Stimulated activated naive B cell treated with anti-CD40 and anti-IgM and Interleukin-4, amounts not matched to agents 10 μg/mL and 1 μg/mL and 100 μg/mL, for 72 hours (primary cell): ENCODE results near the gene IQCH.

Experiments used
- ATAC-seq, 2 donors: fragments of 150-1000 bp; cut with Tn5 transposase; replicated peaks; 2 replicates each; pipeline ENCODE4 v1.10.0; 2021; ENCODE audit warnings: moderate library complexity in 1 of 2
- DNase-seq: peaks from one replicate; pipeline ENCODE4 v3.0.0; 2021
- H3K27ac Mint-ChIP-seq: one replicate; pipeline ENCODE4 v1.8.0; 2022; ENCODE audit warnings: mild to moderate bottlenecking, mixed read lengths
- H3K27me3 Mint-ChIP-seq, 2 donors: one replicate each; pipeline ENCODE4 v1.8.0; 2022; ENCODE audit warnings: mixed read lengths in 2 of 2
- H3K36me3 Mint-ChIP-seq, 2 donors: one replicate each; pipeline ENCODE4 v1.8.0; 2022; ENCODE audit warnings: mixed read lengths in 2 of 2, mild to moderate bottlenecking in 1 of 2
- H3K4me1 Mint-ChIP-seq, 2 donors: one replicate each; pipeline ENCODE4 v1.8.0; 2022; ENCODE audit warnings: mixed read lengths in 2 of 2, mild to moderate bottlenecking in 1 of 2
- H3K4me3 Mint-ChIP-seq, 2 donors: one replicate each; pipeline ENCODE4 v1.8.0; 2022; ENCODE audit warnings: mild to moderate bottlenecking in 2 of 2, mixed read lengths in 2 of 2, moderate library complexity in 1 of 2
- H3K9me3 Mint-ChIP-seq, 2 donors: one replicate each; pipeline ENCODE4 v1.8.0; 2022; ENCODE audit warnings: mixed read lengths in 2 of 2, mild to moderate bottlenecking in 1 of 2

Gene IQCH

DNA sequence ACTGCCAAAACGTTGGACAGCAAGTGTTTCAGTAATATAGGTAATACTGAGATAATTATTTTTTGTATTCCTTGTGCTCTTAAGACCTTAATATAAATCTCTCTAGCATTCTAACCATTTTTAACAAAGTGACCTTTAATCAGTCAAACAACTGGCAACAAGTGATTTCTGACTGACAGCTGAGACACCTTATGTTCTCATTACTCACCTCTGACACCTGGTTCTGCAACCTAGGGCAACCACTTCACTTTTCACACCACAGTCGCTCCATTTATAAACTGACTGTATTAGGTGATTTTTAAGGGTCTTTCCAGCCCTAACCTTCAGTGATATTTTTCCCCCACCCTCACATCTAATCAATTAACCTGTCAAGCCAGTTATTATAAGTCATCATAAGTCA, 205.9 kb downstream of the IQCH start:
- H3K9me3 Mint-ChIP-seq, result no peaks in the 10 kb centered on the region
- ATAC-seq, result no peak
- H3K27ac Mint-ChIP-seq, result no peak overlapping the region
- no peaks in the 10 kb centered on the region for H3K27me3 Mint-ChIP-seq
- no peak for DNase-seq
- H3K36me3 Mint-ChIP-seq, result peaks cover 5% of the 10 kb centered on the region in 2 donors
- H3K4me1 Mint-ChIP-seq, result peaks cover 0 to 4% of the 10 kb centered on the region in 2 donors
- H3K4me3 Mint-ChIP-seq, result no peak overlapping the region

DNA sequence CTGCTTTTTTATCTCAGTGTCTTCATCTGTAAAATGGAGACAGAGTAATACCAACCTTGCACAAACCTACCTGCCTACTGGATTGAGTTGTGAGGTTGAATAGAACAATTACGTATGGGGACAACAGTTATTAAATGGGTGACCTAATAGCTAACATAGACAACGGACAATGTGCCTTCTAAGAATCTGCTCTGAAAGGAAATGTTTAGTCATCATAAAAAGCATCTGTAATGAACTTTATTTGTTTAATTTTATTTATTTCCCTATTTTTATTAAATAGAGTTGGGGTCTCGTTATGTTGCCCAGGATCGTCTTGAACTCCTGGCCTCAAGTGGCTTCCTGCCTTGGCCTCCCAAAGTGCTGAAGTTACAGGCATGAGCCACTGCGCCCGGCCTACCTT, 207.1 kb downstream of the IQCH start:
- peaks cover 0 to 4% of the 10 kb centered on the region in 2 donors for H3K4me1 Mint-ChIP-seq
- H3K36me3 Mint-ChIP-seq, result peaks cover 9 to 11% of the 10 kb centered on the region in 2 donors
- ATAC-seq, result no peak
- no peaks in the 10 kb centered on the region for H3K27me3 Mint-ChIP-seq
- no peak overlapping the region for H3K27ac Mint-ChIP-seq
- no peak overlapping the region for H3K4me3 Mint-ChIP-seq
- H3K9me3 Mint-ChIP-seq, result no peaks in the 10 kb centered on the region
- DNase-seq, result no peak

DNA sequence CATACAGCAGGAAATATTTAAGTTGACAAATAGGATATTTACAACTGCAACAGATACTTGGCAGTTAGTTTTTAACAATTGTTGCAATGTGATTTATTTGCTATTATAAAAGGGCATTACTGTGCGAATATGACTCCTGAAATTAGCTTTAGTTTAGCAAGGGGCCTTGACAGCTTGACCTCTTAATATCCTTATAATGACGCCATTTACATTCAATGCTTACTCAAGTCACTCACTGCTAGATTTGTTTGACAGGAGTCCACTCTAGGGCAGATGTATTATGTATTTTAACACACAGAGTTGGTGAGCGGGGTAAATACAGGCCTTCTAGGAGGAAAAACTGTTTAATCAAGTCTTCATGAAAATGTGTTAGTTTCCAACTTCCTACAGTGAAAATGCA, 208.3 kb downstream of the IQCH start:
- Mint-ChIP-seq H3K4me3 (no peak overlapping the region), H3K36me3 (peaks cover 7 to 11% of the 10 kb centered on the region in 2 donors), H3K27ac (no peak overlapping the region), H3K27me3 (no peaks in the 10 kb centered on the region), H3K4me1 (peaks cover 0 to 4% of the 10 kb centered on the region in 2 donors), H3K9me3 (no peaks in the 10 kb centered on the region)
- no peak for DNase-seq
- ATAC-seq, result no peak

DNA sequence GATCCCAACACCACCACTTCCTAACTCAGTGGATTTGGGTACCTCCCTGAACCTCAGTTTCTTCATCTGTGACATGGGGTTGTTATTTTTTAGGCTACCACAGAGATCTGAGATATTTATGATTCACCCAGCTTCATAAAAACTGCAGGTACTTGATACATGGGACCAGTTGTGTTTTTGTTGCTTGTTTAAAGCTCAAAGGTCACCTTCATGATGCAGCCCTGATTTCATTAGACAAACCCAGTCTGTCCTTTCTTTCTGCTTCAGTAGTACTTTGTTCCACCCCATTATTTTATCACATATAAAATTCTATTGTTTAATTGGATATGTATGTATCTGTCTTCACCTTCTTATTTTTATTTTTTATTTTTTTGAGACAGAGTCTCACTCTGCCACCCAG, 208.9 kb downstream of the IQCH start:
- H3K4me3 Mint-ChIP-seq, result no peak overlapping the region
- ATAC-seq, result no peak
- H3K36me3 Mint-ChIP-seq, result peaks cover 5 to 11% of the 10 kb centered on the region in 2 donors
- H3K9me3 Mint-ChIP-seq, result no peaks in the 10 kb centered on the region
- peaks cover 0 to 4% of the 10 kb centered on the region in 2 donors for H3K4me1 Mint-ChIP-seq
- no peak overlapping the region for H3K27ac Mint-ChIP-seq
- no peaks in the 10 kb centered on the region for H3K27me3 Mint-ChIP-seq
- DNase-seq, result no peak

DNA sequence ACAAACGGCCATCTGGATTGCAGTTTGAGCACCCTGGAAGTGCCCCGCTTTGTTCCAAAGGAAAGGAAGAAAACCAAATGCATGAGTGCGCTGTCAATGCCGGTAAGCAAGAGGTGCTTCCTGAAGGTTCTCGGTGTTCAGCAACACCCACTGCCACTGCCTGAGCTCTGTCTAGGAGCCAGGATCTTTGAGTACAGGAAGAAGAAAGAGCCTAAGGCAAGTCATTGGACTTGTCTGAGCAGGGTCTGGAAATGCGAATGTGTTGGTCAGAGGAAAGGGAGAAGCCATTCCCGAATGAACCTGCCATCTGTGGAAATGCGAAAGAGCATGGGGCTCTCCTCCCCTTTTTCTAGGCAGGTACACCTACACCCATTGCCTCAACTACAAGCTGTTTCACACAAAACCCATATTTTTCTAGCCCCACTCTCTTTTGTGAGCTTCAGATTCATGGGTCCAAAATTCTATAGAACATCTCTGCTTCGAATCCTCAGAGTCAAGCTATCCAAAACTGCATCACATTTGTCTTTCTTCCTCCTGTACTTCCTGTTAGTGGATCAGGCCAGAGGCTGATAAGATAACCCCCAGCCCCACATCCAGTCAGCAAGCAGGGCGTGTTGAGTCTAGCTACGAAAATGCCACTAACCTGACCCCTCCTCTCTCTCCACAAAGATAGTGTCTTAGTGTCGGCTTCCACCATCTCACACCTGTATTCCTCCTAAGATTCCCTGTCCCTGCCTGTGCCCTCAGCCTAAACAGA, 210.8 kb downstream of the IQCH start:
- H3K36me3 Mint-ChIP-seq, result peaks cover 4 to 6% of the 10 kb centered on the region in 2 donors
- ATAC-seq, result no peak
- no peaks in the 10 kb centered on the region for H3K9me3 Mint-ChIP-seq
- peaks cover 0 to 4% of the 10 kb centered on the region in 2 donors for H3K4me1 Mint-ChIP-seq
- H3K4me3 Mint-ChIP-seq, result no peak overlapping the region
- no peaks in the 10 kb centered on the region for H3K27me3 Mint-ChIP-seq
- H3K27ac Mint-ChIP-seq, result no peak overlapping the region
- DNase-seq, result no peak

DNA sequence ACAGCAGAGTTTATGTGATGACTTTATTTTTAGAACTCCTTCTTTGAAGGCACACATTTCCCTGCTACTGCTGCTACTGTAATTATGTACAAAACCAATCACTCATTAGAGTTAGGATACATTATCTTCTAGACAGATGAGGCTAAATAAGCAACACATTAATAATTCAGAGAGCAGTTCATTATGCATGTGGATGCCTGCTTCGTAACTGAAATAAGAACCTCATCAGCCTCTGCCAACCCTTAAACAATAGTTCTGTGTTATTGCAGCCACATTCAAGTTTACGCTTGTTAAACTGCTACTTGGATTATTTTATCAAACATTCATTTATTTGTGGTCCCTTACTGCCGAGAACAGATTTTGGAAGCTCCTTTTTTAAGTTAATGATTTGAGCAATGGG, 213.8 kb downstream of the IQCH start:
- no peak for DNase-seq
- H3K27ac Mint-ChIP-seq, result no peak overlapping the region
- H3K27me3 Mint-ChIP-seq, result no peaks in the 10 kb centered on the region
- H3K4me1 Mint-ChIP-seq, result no peaks in the 10 kb centered on the region
- no peak overlapping the region for H3K4me3 Mint-ChIP-seq
- H3K9me3 Mint-ChIP-seq, result no peaks in the 10 kb centered on the region
- no peak for ATAC-seq
- peaks cover 4 to 6% of the 10 kb centered on the region in 2 donors for H3K36me3 Mint-ChIP-seq

DNA sequence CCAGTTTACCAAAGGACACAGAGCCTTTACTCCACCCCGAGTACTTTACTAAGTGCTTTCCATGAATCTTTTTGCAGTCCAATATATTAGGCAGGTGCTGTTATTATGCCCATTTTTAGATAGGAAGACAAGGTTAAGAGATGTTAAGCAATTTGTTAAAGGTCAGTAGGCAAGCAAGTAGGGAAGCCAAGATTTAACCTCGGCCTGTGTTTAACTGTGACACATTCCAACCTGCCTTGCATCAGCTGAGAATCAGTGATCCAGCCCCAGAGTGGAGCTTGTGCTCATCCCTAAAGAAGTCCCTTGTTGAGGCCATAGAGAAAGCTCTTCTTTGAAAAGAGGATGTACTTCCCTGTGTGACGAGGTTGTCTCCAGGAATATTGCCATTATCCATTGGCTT, 215.1 kb downstream of the IQCH start:
- DNase-seq (no peak), ATAC-seq (no peak)
- Mint-ChIP-seq H3K4me3 (no peak overlapping the region), H3K27me3 (no peaks in the 10 kb centered on the region), H3K27ac (no peak overlapping the region), H3K9me3 (no peaks in the 10 kb centered on the region), H3K36me3 (peaks cover 4 to 9% of the 10 kb centered on the region in 2 donors), H3K4me1 (no peaks in the 10 kb centered on the region)

DNA sequence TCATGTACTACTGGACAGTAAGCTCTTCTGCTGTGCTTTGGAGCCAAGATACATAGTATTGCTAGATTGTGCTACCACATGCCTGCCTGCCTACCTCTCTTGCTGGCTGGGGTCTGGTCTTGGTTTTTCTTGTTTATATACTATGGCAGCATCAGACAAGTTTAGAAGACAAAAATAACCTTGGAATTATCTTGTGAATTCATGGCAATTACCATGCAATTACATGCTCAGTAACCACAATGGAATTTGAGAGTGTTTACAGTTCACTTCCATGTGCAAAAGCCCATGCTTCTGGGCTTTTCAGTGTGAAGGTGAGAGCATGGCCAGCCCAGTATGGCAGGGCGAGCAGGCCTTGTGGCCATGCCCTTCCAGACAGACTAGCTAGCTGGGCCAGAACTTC, 218.4 kb downstream of the IQCH start:
- Mint-ChIP-seq H3K27me3 (no peaks in the 10 kb centered on the region), H3K27ac (no peak overlapping the region), H3K9me3 (no peaks in the 10 kb centered on the region), H3K4me3 (no peak overlapping the region), H3K4me1 (no peaks in the 10 kb centered on the region), H3K36me3 (peaks cover 0 to 3% of the 10 kb centered on the region in 2 donors)
- ATAC-seq (no peak), DNase-seq (no peak)

DNA sequence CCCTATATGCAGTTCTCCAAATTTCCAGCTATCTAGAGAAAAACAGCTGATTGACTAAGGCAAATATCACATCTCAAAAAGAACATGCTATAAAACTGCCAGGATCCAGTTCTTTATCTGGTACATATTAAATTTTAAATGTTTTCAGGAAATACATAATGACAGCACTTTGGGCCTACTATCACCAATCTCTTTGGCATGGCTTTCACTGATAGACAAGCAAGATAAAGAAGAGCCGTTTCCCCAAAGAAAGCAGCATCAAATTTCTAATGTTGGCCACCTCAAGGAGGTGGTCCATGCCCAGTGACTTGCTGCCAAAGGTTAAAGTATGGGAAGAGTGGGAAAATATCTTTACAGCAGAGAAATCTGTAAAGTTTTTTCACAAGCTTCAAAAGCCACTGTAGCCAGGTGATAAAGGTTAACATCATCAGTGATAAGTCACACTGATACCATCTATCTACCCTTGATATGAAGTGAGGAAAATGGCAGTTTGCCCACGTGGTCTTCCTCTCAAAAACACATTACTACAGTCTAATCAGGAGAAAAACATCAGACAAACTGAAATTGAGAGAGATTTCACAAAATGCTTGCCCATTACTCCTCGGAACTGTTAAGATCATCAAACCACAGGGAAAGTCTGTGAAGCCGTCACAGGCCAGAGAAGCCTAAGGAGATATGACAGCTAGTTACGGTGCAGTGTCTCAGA, 220.0 kb downstream of the IQCH start:
- no peak for DNase-seq

DNA sequence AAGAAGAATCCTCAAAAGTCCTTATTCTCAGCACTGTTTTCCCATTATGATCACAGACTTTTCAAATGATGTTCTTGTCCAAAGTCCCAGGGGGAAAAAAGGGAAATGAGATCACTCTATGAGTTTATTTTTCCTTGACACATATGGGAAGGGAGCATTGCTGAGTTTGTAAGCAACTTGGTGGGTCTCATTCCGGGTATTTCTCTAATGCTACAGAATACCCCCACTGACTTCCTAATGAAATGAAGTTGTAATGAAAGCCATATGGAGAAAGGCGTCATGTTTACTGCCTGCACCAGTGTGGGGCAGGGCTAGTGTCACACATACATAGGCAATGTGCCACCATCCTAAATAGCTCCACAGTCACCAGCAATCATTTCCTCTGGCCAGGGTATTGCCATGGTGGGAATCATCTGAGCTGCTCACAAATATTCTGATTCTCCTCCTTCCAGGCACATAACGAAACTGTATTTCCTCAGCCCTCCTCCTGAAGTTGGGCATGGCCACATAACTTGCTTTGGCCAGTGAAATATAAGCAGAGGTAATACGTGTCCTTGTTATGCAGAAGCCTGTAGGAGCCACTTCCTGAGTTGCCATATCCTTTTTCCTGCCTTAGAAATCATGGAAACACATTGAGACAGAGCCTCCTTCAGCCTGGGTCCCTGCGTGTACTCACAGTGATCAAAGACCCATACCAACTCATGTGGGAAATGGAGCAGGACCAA, 225.4 kb downstream of the IQCH start:
- Mint-ChIP-seq H3K27me3 (no peaks in the 10 kb centered on the region), H3K4me1 (peaks cover 0 to 6% of the 10 kb centered on the region in 2 donors), H3K9me3 (no peaks in the 10 kb centered on the region), H3K27ac (no peak overlapping the region), H3K4me3 (no peak overlapping the region), H3K36me3 (peaks cover 9 to 18% of the 10 kb centered on the region in 2 donors)
- no peak for DNase-seq
- ATAC-seq, result no peak

More for the DNA sequence above, 220.0 kb downstream of the IQCH start:
- Mint-ChIP-seq H3K27me3 (no peaks in the 10 kb centered on the region), H3K4me1 (no peaks in the 10 kb centered on the region), H3K27ac (no peak overlapping the region), H3K9me3 (no peaks in the 10 kb centered on the region), H3K36me3 (peaks cover 3 to 6% of the 10 kb centered on the region in 2 donors), H3K4me3 (no peak overlapping the region)
- ATAC-seq, result no peak

DNA sequence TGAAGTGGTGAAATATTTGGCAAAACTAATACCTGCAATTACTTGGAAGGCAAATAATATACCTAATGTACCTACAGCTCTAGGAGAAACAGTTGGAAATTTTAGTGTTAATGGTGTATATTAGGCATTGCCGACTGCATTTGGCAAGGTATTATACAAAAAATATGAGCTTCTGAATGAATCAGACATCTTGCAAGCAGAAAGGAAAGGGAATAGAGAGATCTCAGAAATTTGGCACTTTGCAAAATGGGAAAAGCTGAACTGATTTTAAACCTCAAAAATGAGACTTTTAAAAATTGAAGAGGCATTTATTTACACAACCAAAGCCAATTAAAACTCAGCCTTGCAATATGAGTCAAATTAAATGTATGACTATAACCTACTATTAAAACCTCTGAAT, 226.2 kb downstream of the IQCH start:
- no peak for ATAC-seq
- H3K4me3 Mint-ChIP-seq, result no peak overlapping the region
- H3K27me3 Mint-ChIP-seq, result no peaks in the 10 kb centered on the region
- peaks cover 0 to 3% of the 10 kb centered on the region in 2 donors for H3K9me3 Mint-ChIP-seq
- H3K27ac Mint-ChIP-seq, result no peak overlapping the region
- H3K36me3 Mint-ChIP-seq, result peaks cover 11 to 21% of the 10 kb centered on the region in 2 donors
- DNase-seq, result no peak
- peaks cover 0 to 6% of the 10 kb centered on the region in 2 donors for H3K4me1 Mint-ChIP-seq

DNA sequence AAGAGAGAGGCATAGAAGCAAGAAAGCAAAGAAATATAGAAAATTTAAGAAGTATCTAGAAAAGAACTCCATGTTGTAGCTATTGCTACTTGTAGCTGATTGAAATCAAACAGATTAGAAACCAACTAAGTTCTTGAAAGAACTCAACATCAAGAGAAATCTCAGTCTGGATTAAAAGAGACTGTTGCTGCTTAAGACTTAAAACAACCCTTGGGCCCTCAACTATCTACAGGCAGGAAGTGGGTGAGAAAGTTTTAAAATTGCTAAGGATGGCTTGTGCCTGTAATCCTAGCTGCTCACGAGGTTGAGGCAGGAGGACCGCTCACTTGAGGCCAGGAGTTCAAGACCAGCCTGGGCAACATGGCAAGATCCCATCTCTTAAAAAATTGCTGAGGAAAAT, 227.1 kb downstream of the IQCH start:
- Mint-ChIP-seq H3K27ac (no peak overlapping the region), H3K27me3 (no peaks in the 10 kb centered on the region), H3K9me3 (peaks cover 0 to 3% of the 10 kb centered on the region in 2 donors), H3K36me3 (peaks cover 11 to 21% of the 10 kb centered on the region in 2 donors), H3K4me3 (no peak overlapping the region), H3K4me1 (peaks cover 0 to 6% of the 10 kb centered on the region in 2 donors)
- ATAC-seq (no peak), DNase-seq (no peak)

DNA sequence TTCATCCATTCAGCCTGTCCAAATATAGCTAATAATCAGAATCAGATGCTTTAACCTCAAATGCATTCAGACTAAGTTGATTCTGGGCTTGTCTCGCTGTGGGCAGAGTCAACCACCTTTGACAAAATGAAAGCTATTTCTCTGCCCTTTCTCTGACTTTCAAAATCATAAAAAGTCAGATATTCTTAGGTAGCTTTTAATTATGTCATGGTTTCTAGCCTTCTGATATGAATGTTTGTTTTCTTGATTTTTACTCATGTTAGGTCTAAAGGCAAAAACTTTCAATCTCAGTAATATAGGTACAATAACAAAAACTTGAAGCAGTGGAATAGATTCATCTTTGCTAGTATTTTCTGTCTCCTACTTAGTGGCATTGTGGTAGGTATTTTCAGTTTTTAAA, 241.0 kb downstream of the IQCH start:
- no peaks in the 10 kb centered on the region for H3K9me3 Mint-ChIP-seq
- peaks cover 5 to 9% of the 10 kb centered on the region in 2 donors for H3K36me3 Mint-ChIP-seq
- no peak overlapping the region for H3K27ac Mint-ChIP-seq
- no peaks in the 10 kb centered on the region for H3K27me3 Mint-ChIP-seq
- H3K4me3 Mint-ChIP-seq, result no peak overlapping the region
- peaks cover 2 to 9% of the 10 kb centered on the region in 2 donors for H3K4me1 Mint-ChIP-seq
- ATAC-seq (no peak), DNase-seq (no peak)

DNA sequence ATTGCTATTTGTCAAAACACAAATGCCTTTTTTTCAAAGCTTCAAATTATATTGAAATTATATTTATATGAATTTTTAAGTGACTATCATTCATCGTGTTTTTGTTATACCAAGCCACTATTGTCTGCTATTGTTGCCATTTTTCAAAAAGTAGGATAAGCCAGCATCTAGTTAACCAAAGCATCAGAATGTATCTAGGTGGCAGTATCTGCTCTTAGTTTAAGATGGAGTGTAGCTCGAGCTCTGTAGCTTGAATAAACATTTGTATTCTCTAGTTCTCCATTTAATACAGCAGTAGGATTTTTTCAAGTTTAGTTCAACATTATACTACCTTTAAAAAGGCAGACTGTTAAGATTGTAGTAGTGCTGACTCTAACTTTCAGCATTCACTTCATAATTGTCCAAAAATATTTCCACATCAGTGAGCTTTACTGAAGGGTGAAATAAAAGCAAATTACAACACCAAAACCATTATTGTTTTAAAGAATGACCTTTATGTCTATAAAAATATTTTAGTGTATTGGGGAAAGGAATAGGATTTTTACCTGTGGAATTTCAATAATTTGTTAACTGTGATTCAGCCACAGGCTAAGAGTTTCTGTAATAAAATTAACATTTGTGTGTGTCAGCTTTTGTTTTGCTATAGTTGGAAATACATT, 246.7 kb downstream of the IQCH start:
- ATAC-seq (peak; percentile 31 to 54), DNase-seq (no peak)
- Mint-ChIP-seq H3K4me1 (peaks cover 10 to 14% of the 10 kb centered on the region in 2 donors), H3K27me3 (no peaks in the 10 kb centered on the region), H3K27ac (no peak overlapping the region), H3K36me3 (peaks cover 2 to 6% of the 10 kb centered on the region in 2 donors), H3K9me3 (no peaks in the 10 kb centered on the region), H3K4me3 (no peak overlapping the region)
